Mucosa of rectum (tissue), 2 donors: ENCODE data around the gene ZSCAN5C.
A peak's percentile ranks its signal among the peaks of the same experiment; 100 is the strongest.

ENCODE experiments used
- H3K27ac ChIP-seq, 2 donors: one replicate each; pipeline ENCODE4 v1.7.0; 2013; ENCODE audit warnings: inconsistent platforms in 2 of 2, low read depth in 2 of 2, low read length in 2 of 2
- H3K27me3 ChIP-seq, 2 donors: one replicate each; pipeline ENCODE4 v1.7.0; 2013; ENCODE audit warnings: low read length in 2 of 2; ENCODE audit not compliant: control insufficient read depth in 2 of 2, insufficient read depth in 2 of 2
- H3K36me3 ChIP-seq, 2 donors: one replicate each; pipeline ENCODE4 v1.7.0; 2013; ENCODE audit warnings: low read length in 2 of 2; ENCODE audit not compliant: control insufficient read depth in 2 of 2, insufficient read depth in 2 of 2
- H3K4me1 ChIP-seq, 2 donors: one replicate each; pipeline ENCODE4 v1.7.0; 2013; ENCODE audit warnings: low read length in 2 of 2, mild to moderate bottlenecking in 1 of 2; ENCODE audit not compliant: control insufficient read depth in 2 of 2, insufficient read depth in 2 of 2
- H3K4me3 ChIP-seq, 2 donors: one replicate each; pipeline ENCODE4 v1.7.0; 2013; ENCODE audit warnings: low read length in 2 of 2
- H3K9ac ChIP-seq, 2 donors: one replicate each; pipeline ENCODE4 v1.7.0; 2013; ENCODE audit warnings: low read length in 2 of 2, low read depth in 1 of 2, mild to moderate bottlenecking in 1 of 2
- H3K9me3 ChIP-seq, 2 donors: one replicate each; pipeline ENCODE4 v1.7.0; 2013; ENCODE audit warnings: low read length in 2 of 2; ENCODE audit not compliant: control insufficient read depth in 2 of 2
- donor health status: healthy.
- donor health status: Normal muscosa, but diverticular disease.

ZSCAN5C gene, protein sequence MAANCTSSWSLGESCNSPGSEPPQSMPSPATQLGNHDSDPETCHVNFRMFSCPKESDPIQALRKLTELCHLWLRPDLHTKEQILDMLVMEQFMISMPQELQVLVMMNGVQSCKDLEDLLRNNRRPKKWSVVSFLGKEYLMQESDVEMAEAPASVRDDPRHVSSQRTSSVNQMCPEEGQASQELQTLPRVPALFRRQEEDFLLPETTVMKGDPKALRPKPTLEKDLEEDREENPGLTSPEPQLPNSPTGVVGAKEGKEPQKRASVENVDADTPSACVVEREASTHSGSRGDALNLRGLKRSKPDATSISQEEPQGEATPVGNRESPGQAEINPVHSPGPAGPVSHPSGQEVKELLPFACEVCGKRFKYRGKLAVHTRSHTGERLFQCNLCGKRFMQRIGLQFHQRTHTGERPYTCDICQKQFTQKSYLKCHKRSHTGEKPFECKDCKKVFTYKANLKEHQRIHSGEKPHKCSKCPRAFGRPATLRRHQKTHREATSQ

DNA sequence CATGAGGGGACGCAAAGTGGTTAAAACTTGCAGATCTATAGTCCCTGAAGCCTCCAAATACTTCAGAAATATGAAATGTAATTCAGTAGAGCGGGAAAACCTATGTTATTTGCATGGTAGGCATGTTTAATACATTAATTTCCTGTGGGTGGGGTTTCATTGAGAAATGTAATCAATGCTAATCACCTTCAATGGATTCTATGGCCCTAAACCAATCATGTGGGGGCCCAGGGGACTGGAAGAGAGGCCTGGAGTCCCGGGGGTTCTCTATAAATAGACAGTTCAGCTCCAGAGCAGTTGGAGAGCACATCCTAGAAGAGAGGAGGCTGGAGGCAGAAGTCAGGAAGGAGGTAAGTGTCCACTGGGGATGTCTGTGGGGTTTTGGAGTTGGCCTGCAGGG is at the start of gene ZSCAN5C:
Gene ZSCAN5C (plus strand): TSS at position 301 of the 400 bp plus-strand sequence. CDS start 3,641 bp downstream, outside the sequence.
- no peaks in the 10 kb centered on the region for H3K4me1 ChIP-seq
- H3K4me3 ChIP-seq, result no peak within 1 kb of the TSS
- no peak within 1 kb of the TSS for H3K9ac ChIP-seq
- H3K27me3 ChIP-seq, result no peaks in the 10 kb centered on the region
- no peaks in the 10 kb centered on the region for H3K36me3 ChIP-seq
- H3K27ac ChIP-seq, result no peak within 1 kb of the TSS
- no peaks in the 10 kb centered on the region for H3K9me3 ChIP-seq

DNA sequence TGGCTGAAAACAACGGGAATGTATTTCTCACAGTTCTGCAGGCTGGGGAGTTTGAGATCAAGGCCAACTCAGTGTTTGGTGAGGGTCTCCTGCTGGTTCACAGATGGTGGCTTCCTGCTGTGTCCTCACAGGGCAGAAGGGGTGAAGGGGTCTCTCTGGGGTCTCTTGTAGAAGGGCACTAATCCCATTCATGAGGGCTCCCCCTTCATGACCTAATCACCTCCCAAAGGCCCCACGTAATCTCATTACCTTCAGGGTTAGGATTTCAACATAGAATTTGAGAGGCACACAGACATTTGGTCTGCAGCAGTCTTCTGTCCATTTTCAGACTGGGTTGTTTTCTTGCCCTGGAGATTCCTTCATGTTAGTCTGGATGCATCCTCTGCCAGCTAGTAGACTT is 49.4 kb upstream of the ZSCAN5C start:
- Histone ChIP-seq H3K9ac (no peak overlapping the region), H3K9me3 (no peaks in the 10 kb centered on the region), H3K27ac (no peak overlapping the region), H3K4me3 (no peak overlapping the region), H3K27me3 (no peaks in the 10 kb centered on the region), H3K36me3 (peaks cover 6 to 28% of the 10 kb centered on the region in 2 donors), H3K4me1 (peaks cover 4 to 10% of the 10 kb centered on the region in 2 donors)

DNA sequence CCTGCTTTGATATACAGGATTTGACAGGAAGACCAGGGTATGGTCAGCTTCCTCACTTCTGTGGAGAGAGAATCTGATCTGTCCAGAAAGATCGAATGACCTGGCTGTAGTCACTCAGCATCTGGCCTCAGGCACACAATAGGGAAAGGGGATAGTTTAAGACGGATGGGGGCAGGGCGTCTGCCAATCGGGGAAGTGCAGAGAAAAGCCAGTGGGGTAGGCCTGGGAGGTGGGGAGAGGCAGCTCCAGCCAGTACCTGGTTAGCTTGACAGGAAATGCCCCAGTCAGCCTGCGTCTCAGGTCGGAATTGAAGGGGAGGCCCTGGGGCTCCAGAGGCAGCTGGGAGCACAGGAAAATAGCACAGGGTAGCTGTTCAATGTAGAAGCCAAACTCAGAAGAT is 48.6 kb upstream of the ZSCAN5C start:
- Histone ChIP-seq H3K9ac (no peak overlapping the region), H3K4me3 (no peak overlapping the region), H3K4me1 (peaks cover 4 to 10% of the 10 kb centered on the region in 2 donors), H3K36me3 (peaks cover 3 to 24% of the 10 kb centered on the region in 2 donors), H3K27ac (no peak overlapping the region), H3K27me3 (no peaks in the 10 kb centered on the region), H3K9me3 (no peaks in the 10 kb centered on the region)

DNA sequence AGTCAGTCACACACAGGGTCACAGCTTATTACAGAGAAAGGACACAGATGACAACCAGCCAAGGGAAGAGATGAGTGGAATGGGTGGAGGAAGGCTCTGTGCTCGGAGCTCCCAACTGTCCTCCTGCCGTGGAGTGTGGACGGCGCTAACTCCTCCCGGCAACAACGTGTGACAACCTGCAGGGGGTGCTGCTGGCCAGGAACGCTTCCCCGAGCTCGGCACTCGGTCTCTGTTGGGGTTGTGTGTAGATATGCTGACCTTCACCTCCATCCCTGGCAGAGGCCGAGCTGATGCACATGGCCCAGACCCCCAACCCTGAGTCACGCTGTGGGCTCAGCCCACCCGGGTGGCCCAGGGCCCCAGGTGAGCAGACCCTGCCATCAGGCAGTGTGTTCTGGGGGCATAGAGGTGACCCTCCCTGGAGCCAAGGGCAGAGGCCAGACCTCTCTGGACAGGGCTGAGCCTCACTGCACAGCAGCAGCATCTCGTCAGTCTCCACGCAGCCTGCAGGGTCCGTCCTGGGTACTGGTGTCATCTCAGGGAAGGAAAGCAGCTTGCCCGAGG is 46.9 kb upstream of the ZSCAN5C start:
- H3K9ac ChIP-seq, result no peak overlapping the region
- no peak overlapping the region for H3K4me3 ChIP-seq
- H3K9me3 ChIP-seq, result no peaks in the 10 kb centered on the region
- H3K4me1 ChIP-seq, result peaks cover 4 to 10% of the 10 kb centered on the region in 2 donors
- no peak overlapping the region for H3K27ac ChIP-seq
- H3K27me3 ChIP-seq, result no peaks in the 10 kb centered on the region
- peaks cover 14 to 24% of the 10 kb centered on the region in 2 donors for H3K36me3 ChIP-seq

DNA sequence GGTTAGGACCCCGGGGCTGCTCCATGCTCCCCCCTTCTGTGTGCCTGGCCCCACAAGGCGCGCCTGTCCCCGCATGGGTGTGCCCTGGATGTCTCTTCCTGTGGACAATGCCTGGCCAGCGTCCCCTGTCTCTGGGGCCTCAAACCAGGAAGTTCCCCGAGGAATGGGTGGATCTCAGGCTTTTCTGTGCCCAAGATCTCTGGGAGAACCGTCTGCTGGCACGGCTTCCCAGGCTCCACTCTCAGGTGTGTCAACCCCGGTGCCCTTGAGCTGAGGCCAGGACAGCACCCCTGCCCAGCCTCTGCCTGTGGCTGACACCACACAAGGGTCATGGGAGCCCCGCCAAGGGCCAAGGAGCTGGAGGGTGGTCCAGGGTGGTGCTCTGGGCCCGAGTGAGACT is 45.3 kb upstream of the ZSCAN5C start:
- Histone ChIP-seq H3K4me1 (peaks cover 4 to 10% of the 10 kb centered on the region in 2 donors), H3K4me3 (no peak overlapping the region), H3K27me3 (no peaks in the 10 kb centered on the region), H3K36me3 (peaks cover 14 to 26% of the 10 kb centered on the region in 2 donors), H3K9ac (peak overlapping the region; percentile 9 to 32), H3K9me3 (no peaks in the 10 kb centered on the region), H3K27ac (peak overlapping the region; percentile 71 to 72)

DNA sequence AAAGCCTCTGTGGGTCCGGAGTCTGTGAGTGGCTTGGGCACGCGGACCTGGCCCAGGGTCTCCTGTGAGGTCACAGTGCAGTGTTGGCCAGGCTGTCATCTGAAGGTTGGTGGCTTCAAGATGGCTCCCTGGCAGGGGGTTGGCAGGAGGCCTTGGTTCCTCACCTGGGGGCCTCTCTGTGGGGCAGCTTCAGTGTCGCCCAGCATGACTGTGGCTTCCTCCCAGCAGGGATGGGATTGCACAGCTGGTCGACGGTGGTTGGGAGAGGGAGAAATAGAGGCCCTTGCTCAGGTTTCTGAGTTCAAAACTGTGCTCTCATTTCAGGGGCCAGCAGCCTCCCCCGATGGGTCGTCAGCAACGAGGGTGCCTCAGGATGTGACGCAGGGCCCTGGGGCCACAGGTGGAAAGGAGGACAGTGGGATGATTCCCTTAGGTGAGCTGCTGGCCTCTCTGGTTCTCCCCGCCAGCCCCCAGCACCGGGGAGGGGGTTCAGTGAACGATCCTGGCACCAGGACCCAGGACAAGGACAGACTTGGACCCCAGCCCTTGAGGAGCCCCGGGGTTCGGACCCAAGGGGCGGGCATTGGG is 43.8 kb upstream of the ZSCAN5C start:
- no peak overlapping the region for H3K4me3 ChIP-seq
- no peak overlapping the region for H3K9ac ChIP-seq
- H3K4me1 ChIP-seq, result peaks cover 4 to 10% of the 10 kb centered on the region in 2 donors
- no peaks in the 10 kb centered on the region for H3K9me3 ChIP-seq
- no peak overlapping the region for H3K27ac ChIP-seq
- peaks cover 14 to 26% of the 10 kb centered on the region in 2 donors for H3K36me3 ChIP-seq
- no peaks in the 10 kb centered on the region for H3K27me3 ChIP-seq

DNA sequence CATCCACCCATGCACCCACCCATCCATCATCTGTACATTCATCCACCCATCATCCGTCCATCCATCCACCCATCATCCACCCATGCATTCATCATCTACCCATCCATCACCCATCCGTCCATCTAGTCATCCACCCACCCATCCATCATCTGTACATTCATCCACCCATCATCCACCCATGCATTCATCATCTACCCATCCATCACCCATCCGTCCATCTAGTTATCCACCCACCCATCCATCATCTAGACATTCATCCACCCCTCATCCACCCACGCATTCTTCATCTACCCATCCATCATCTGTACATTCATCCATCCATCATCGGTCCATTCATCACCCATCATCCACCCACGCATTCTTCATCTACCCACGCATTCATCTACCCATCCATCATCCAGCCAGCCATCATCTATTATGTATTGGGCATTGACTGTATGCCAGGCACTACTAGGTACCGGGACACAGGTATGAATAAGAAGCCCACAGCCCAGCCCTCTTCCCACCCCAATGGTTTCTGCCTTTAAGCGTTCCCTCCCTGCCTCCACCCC is 43.0 kb upstream of the ZSCAN5C start:
- Histone ChIP-seq H3K4me3 (no peak overlapping the region), H3K36me3 (peaks cover 14 to 26% of the 10 kb centered on the region in 2 donors), H3K9me3 (no peaks in the 10 kb centered on the region), H3K4me1 (peaks cover 4 to 10% of the 10 kb centered on the region in 2 donors), H3K27ac (no peak overlapping the region), H3K27me3 (no peaks in the 10 kb centered on the region), H3K9ac (no peak overlapping the region)

DNA sequence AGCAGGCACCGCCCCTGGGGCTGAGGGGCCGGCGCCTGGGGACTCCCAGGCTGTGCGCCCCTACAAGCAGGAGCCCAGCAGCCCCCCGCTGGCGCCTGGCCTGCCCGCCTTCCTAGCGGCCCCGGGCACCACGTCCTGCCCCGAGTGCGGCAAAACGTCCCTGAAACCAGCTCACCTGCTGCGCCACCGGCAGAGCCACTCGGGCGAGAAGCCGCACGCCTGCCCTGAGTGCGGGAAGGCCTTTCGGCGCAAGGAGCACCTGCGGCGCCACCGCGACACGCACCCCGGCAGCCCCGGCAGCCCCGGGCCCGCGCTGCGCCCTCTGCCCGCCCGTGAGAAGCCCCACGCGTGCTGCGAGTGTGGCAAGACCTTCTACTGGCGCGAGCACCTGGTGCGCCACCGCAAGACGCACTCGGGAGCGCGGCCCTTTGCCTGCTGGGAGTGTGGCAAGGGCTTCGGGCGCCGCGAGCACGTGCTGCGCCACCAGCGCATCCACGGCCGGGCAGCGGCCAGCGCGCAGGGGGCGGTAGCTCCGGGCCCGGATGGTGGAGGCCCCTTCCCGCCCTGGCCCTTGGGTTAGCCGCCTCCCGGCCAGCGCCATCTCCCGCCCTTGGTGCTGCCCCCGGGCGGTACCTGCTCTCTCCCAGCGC is 42.3 kb upstream of the ZSCAN5C start:
- Histone ChIP-seq H3K36me3 (peaks cover 14 to 22% of the 10 kb centered on the region in 2 donors), H3K4me3 (no peak overlapping the region), H3K27me3 (no peaks in the 10 kb centered on the region)

DNA sequence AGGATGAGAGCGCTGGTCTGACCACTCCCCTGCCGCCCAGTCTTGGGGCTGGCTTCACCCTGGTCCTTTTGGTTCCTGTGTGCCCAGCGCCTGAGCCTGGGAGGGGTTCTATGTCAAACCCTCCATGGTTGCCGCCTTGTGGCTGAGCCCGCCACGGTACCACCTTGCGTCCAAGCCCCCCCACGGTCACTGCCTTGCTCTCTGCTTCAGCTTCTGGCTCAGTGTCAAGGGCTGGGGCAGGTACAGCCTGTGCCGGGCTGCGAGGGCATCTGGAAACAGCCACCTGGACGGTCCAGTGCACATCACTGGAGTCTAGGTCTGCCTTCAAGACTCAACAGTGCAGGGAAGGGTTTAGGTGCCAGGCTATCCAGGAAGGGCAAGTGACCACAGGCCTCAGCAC is 40.5 kb upstream of the ZSCAN5C start:
- peaks cover 11 to 13% of the 10 kb centered on the region in 2 donors for H3K36me3 ChIP-seq

More for the DNA sequence above, 42.3 kb upstream of the ZSCAN5C start:
- no peak overlapping the region for H3K9ac ChIP-seq
- H3K27ac ChIP-seq, result no peak overlapping the region
- peaks cover 4 to 10% of the 10 kb centered on the region in 2 donors for H3K4me1 ChIP-seq
- no peaks in the 10 kb centered on the region for H3K9me3 ChIP-seq

More for the DNA sequence above, 40.5 kb upstream of the ZSCAN5C start:
- H3K9me3 ChIP-seq, result no peaks in the 10 kb centered on the region
- H3K4me3 ChIP-seq, result no peak overlapping the region
- H3K9ac ChIP-seq, result no peak overlapping the region
- peaks cover 4 to 7% of the 10 kb centered on the region in 2 donors for H3K4me1 ChIP-seq
- H3K27ac ChIP-seq, result no peak overlapping the region
- H3K27me3 ChIP-seq, result no peaks in the 10 kb centered on the region
